GM23338 (cell line): Measurements from ENCODE around the gene CCDC117. TPM values are rescaled to one million over a fixed set of nuclear protein-coding genes. Genes with fewer than 3 reads are reported as not detected.

Source experiments
- ATAC-seq: fragments of 200-7000 bp; cut with Tn5 transposase; 3 replicates; pipeline ENCODE4 v1.9.1; 2020
- DNase-seq: peaks from one replicate; pipeline ENCODE4 v3.0.0-alpha.2; 2015; ENCODE audit warnings: low spot score
- H2AFZ ChIP-seq: fragments of 200-600 bp; sonication (generic); 2 replicates; pipeline ENCODE4 v1.8.0; 2016; ENCODE audit warnings: antibody characterized with exemption, mild to moderate bottlenecking, moderate library complexity
- H3F3A ChIP-seq: fragments of 200-600 bp; sonication (generic); replicated peaks from 2 replicates; pipeline ENCODE4 v1.8.0; 2017; ENCODE audit warnings: antibody characterized with exemption, mixed run types, low read depth
- H3K27ac ChIP-seq: fragments of 200-600 bp; sonication (generic); 2 replicates; pipeline ENCODE4 v1.6.1; 2016; ENCODE audit warnings: low read depth
- H3K27me3 ChIP-seq: fragments of 200-600 bp; sonication (generic); 2 replicates; pipeline ENCODE4 v1.8.0; 2016; ENCODE audit warnings: mild to moderate bottlenecking, mixed run types, moderate library complexity; ENCODE audit not compliant: insufficient read depth
- H3K36me3 ChIP-seq: fragments of 200-600 bp; sonication (generic); 2 replicates; pipeline ENCODE4 v1.8.0; 2016; ENCODE audit warnings: mild to moderate bottlenecking; ENCODE audit not compliant: insufficient read depth
- H3K4me1 ChIP-seq: fragments of 200-600 bp; sonication (generic); 2 replicates; pipeline ENCODE4 v1.8.0; 2016; ENCODE audit warnings: mild to moderate bottlenecking, moderate library complexity; ENCODE audit not compliant: insufficient read depth
- H3K4me2 ChIP-seq: fragments of 200-600 bp; sonication (generic); 2 replicates; pipeline ENCODE4 v1.7.1; 2017; ENCODE audit warnings: mixed run types
- H3K4me3 ChIP-seq: fragments of 200-600 bp; sonication (generic); 2 replicates; pipeline ENCODE4 v1.6.1; 2016; ENCODE audit warnings: mixed run types
- H3K79me2 ChIP-seq: fragments of 200-600 bp; sonication (generic); replicated peaks from 2 replicates; pipeline ENCODE4 v1.8.0; 2017; ENCODE audit warnings: mild to moderate bottlenecking; ENCODE audit not compliant: insufficient read depth
- H3K9me2 ChIP-seq: fragments of 200-600 bp; sonication (generic); 2 replicates; pipeline ENCODE4 v1.8.0; 2017; ENCODE audit not compliant: insufficient read depth
- H4K20me1 ChIP-seq: fragments of 200-600 bp; sonication (generic); replicated peaks from 2 replicates; pipeline ENCODE4 v1.8.0; 2017; ENCODE audit warnings: mild to moderate bottlenecking; ENCODE audit not compliant: insufficient read depth
- H3K27ac Mint-ChIP-seq: 2 replicates; pipeline ENCODE4 v1.8.0; 2020; ENCODE audit warnings: inconsistent platforms, mild to moderate bottlenecking, moderate library complexity, mixed read lengths
- H3K27me3 Mint-ChIP-seq: 3 replicates; pipeline ENCODE4 v1.8.0; 2022; ENCODE audit warnings: low read depth, mild to moderate bottlenecking, moderate library complexity, mixed read lengths, inconsistent platforms; ENCODE audit not compliant: insufficient read depth, poor library complexity
- H3K36me3 Mint-ChIP-seq: 3 replicates; pipeline ENCODE4 v1.8.0; 2021; ENCODE audit warnings: low read depth, mild to moderate bottlenecking, inconsistent platforms, moderate library complexity, mixed read lengths
- H3K4me1 Mint-ChIP-seq: 3 replicates; pipeline ENCODE4 v1.8.0; 2020; ENCODE audit warnings: mild to moderate bottlenecking, inconsistent platforms, mixed read lengths
- H3K4me3 Mint-ChIP-seq: 3 replicates; pipeline ENCODE4 v1.8.0; 2021; ENCODE audit warnings: moderate library complexity, mild to moderate bottlenecking, inconsistent platforms, mixed read lengths
- H3K9me3 Mint-ChIP-seq: 3 replicates; pipeline ENCODE4 v1.8.0; 2020; ENCODE audit warnings: moderate library complexity, mild to moderate bottlenecking, inconsistent platforms, mixed read lengths
- CREB1 ChIP-seq: fragments of 250-450 bp; sonication (Bioruptor Pico); IDR thresholded peaks from 2 replicates; pipeline ENCODE4 v1.5.0; 2020; ENCODE audit warnings: low read depth, mild to moderate bottlenecking, moderate library complexity
- CTCF ChIP-seq, 2 experiments: fragments of 200-600 bp in 1 of 2; sonication (generic) in 1 of 2; conservative IDR thresholded peaks; 2 replicates each; pipeline versions ENCODE4 v1.5.1 to v1.6.1; 2016 to 2017; ENCODE audit warnings: antibody characterized with exemption in 2 of 2, low read depth in 2 of 2, mild to moderate bottlenecking in 2 of 2, moderate library complexity in 1 of 2
- ETS1 ChIP-seq: IDR thresholded peaks from 2 replicates; pipeline ENCODE4 v1.6.1; 2016; ENCODE audit warnings: antibody characterized with exemption
- EZH2 ChIP-seq: fragments of 200-600 bp; sonication (generic); IDR thresholded peaks from one replicate; pipeline ENCODE4 v1.8.0; 2017; ENCODE audit warnings: antibody characterized with exemption, mild to moderate bottlenecking, low read depth; ENCODE audit not compliant: unreplicated experiment
- EZH2phosphoT487 ChIP-seq: fragments of 200-600 bp; sonication (generic); IDR thresholded peaks from one replicate; pipeline ENCODE4 v1.8.1; 2018; ENCODE audit warnings: antibody characterized with exemption; ENCODE audit not compliant: unreplicated experiment
- JUNB ChIP-seq: IDR thresholded peaks from one replicate; pipeline ENCODE4 v1.6.1; 2016; ENCODE audit warnings: antibody characterized with exemption; ENCODE audit not compliant: unreplicated experiment
- NANOG ChIP-seq: IDR thresholded peaks from 2 replicates; pipeline ENCODE4 v1.6.1; 2016; ENCODE audit warnings: antibody characterized with exemption, borderline replicate concordance
- POLR2AphosphoS5 ChIP-seq: IDR thresholded peaks from 2 replicates; pipeline ENCODE4 v1.6.1; 2016; ENCODE audit warnings: antibody characterized with exemption, low read depth
- REST ChIP-seq: IDR thresholded peaks from one replicate; pipeline ENCODE4 v1.6.1; 2018; ENCODE audit warnings: antibody characterized with exemption; ENCODE audit not compliant: unreplicated experiment
- STAT1 ChIP-seq: IDR thresholded peaks from one replicate; pipeline ENCODE4 v1.6.1; 2016; ENCODE audit warnings: antibody characterized with exemption; ENCODE audit not compliant: unreplicated experiment
- ZNF114 ChIP-seq: fragments of 250-450 bp; sonication (Bioruptor Pico); IDR thresholded peaks from 2 replicates; pipeline ENCODE4 v1.5.0; 2020; ENCODE audit warnings: mild to moderate bottlenecking, moderate library complexity
- ZNF331 ChIP-seq: fragments of 250-450 bp; sonication (Bioruptor Pico); IDR thresholded peaks from 2 replicates; pipeline ENCODE4 v1.5.0; 2020; ENCODE audit warnings: low read depth, mild to moderate bottlenecking, moderate library complexity
- ZNF462 ChIP-seq: fragments of 250-450 bp; sonication (Bioruptor Pico); IDR thresholded peaks from 2 replicates; pipeline ENCODE4 v1.5.0; 2020; ENCODE audit warnings: mild to moderate bottlenecking, moderate library complexity
- polyA plus RNA-seq: library from polyadenylated mRNA; unstranded; fragments of >200 nt; fragmentation: Nextera tagmentation; extraction: Ambion mirVana; gene quantifications from 2 replicates; pipeline ENCODE4 v1.2.1, GENCODE V29; 2016
- total RNA-seq: library from RNA; depleted of rRNA; stranded (reverse); fragments of >200 nt; shearing (Covaris generic); gene quantifications from 2 replicates; pipeline ENCODE4 v1.2.3, GENCODE V29; 2014

Gene CCDC117
- total and polyA plus RNA-seq, 2 experiments from 2014 or later: 23.9 to 54.1 TPM

GRCh38 chr22:28822930-28823551 is 50.5 kb downstream of the CCDC117 start:
- no peaks in the 10 kb centered on the region for H3K9me3 Mint-ChIP-seq
- Histone ChIP-seq H4K20me1 (no peaks in the 10 kb centered on the region), H2AFZ (no peak overlapping the region), H3K36me3 (no peaks in the 10 kb centered on the region), H3K79me2 (no peaks in the 10 kb centered on the region), H3K4me1 (no peaks in the 10 kb centered on the region; the same call in none of the 2 replicates), H3K27me3 (no peaks in the 10 kb centered on the region), H3K27ac (no peak overlapping the region), H3K4me3 (no peak overlapping the region), H3K4me2 (no peak overlapping the region), H3F3A (no peaks in the 10 kb centered on the region), H3K9me2 (no peaks in the 10 kb centered on the region)
- DNase-seq: no peak
- H3K4me1 Mint-ChIP-seq: peaks cover 12% of the 10 kb centered on the region; the same call in 2 of the 3 replicates
- no peak overlapping the region for H3K27ac Mint-ChIP-seq
- peaks cover 10% of the 10 kb centered on the region for H3K27me3 Mint-ChIP-seq
- ATAC-seq: no peak
- TF ChIP-seq REST: no peak
- no peak for TF ChIP-seq JUNB
- no peak for TF ChIP-seq ZNF114 (CRISPR knock-in tag)
- TF ChIP-seq POLR2AphosphoS5: no peak
- TF ChIP-seq ZNF462: no peak
- no peak for TF ChIP-seq ZNF331 (CRISPR knock-in tag)
- no peak for TF ChIP-seq STAT1
- TF ChIP-seq NANOG: no peak
- TF ChIP-seq ETS1: no peak
- TF ChIP-seq CTCF (conservative IDR thresholded peaks at IDR 0.05; ENCODE audit: low read depth in 2 of 2): no peak
- no peak for TF ChIP-seq EZH2
- no peak for TF ChIP-seq EZH2phosphoT487
- no peak for TF ChIP-seq CREB1
- H3K36me3 Mint-ChIP-seq: no peaks in the 10 kb centered on the region; the same call in 2 of the 3 replicates
- H3K4me3 Mint-ChIP-seq: no peak overlapping the region
